HG03457 (cell line): ENCODE measurements around the gene NFKB2.
A peak's percentile ranks its signal among the peaks of the same experiment; 100 is the strongest.

Experiments used
- ATAC-seq: cut with Tn5 transposase; IDR thresholded peaks from one replicate; pipeline ENCODE4 v1.9.1; 2021; ENCODE audit warnings: moderate number of reproducible peaks; ENCODE audit not compliant: unreplicated experiment

Gene NFKB2

DNA sequence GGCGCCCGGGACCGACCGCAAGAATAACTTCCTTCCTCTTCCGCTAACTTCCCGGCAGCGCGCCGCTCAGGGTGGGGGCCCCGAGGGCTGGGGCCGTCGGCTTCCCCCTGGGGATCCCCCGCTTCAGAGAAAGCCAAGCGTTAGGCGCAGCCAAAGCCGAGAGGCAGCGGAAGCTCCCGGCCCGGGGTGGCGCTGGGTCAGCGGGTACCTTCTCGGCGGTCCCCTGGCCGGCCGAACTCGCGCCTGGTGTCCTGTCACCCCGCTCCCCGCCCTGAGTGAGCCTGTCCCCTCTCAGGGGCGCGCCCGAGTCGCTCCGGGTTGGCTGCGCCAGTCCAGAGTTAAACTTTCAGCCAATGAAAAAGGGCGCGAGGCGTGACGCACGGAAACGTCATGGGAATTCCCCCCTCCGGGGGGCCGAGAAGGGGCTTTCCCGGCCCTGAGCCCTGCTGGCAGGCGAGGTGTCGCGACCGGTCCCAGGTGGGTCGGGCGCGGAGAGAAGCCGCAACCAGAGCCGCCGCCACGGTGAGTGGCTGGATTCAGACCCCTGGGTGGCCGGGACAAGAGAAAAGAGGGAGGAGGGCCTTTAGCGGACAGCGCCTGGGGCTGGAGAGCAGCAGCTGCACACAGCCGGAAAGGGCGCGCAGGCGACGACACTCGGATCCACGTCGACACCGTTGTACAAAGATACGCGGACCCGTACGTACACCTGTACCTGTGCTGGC lies 1.3 kb upstream of the NFKB2 start:
- ATAC-seq: peak; percentile 65

GRCh38 chr10:102394801-102395399 lies 605 bp upstream of the NFKB2 start:
- no peak for ATAC-seq

- no peak for ATAC-seq
Observed at GRCh38 chr10:102396317-102396650, 779 bp downstream of the NFKB2 start.

DNA sequence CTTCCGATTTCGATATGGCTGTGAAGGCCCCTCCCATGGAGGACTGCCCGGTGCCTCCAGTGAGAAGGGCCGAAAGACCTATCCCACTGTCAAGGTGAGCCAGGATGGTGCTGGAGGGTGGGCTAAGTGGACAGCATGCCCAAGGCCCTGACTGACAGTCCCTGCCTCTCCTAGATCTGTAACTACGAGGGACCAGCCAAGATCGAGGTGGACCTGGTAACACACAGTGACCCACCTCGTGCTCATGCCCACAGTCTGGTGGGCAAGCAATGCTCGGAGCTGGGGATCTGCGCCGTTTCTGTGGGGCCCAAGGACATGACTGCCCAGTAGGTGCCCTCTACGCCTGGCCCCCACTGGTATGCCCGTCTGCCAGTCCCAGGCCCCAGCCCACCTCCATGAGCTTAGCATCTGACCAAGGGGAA lies 1.2 kb downstream of the NFKB2 start:
- ATAC-seq: no peak

GRCh38 chr10:102397222-102398171 lies 2.0 kb downstream of the NFKB2 start:
- ATAC-seq: no peak

GRCh38 chr10:102398172-102399020 lies 2.9 kb downstream of the NFKB2 start:
- ATAC-seq: no peak

- no peak for ATAC-seq
Observed at GRCh38 chr10:102399217-102400021, 3.9 kb downstream of the NFKB2 start.

- ATAC-seq: no peak
Observed at GRCh38 chr10:102400076-102400475, 4.6 kb downstream of the NFKB2 start.

DNA sequence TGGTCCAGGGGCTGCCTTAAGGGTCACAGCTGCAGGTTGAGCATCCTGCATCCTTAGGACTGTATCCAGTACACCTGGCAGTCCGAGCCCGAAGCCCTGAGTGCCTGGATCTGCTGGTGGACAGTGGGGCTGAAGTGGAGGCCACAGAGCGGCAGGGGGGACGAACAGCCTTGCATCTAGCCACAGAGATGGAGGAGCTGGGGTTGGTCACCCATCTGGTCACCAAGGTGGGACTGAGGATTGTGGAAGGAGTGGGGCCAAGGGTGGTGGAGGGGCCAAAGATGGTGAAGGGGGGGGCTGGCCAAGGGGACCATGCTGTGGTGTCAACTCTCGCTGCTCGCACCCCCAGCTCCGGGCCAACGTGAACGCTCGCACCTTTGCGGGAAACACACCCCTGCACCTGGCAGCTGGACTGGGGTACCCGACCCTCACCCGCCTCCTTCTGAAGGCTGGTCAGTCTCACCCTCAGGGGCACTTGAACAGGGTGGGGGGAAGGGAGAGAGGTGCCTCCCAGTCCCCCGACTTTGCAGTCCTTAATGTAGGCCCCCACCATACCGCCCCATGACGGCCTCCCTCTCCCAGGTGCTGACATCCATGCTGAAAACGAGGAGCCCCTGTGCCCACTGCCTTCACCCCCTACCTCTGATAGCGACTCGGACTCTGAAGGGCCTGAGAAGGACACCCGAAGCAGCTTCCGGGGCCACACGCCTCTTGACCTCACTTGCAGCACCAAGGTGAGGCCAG lies 5.3 kb downstream of the NFKB2 start:
- ATAC-seq: no peak

DNA sequence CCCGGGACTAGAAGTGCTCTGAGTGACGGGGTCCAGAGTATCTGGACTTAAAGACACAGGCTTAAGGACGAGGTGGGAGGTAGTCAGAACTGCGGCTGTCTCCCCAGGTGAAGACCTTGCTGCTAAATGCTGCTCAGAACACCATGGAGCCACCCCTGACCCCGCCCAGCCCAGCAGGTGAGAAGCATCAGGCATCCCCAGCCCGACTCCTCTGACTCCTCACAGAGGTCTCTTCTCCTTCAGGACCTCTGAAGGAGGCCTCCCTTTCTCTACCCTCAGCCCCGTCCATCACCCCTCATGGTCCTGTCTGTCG lies 5.8 kb downstream of the NFKB2 start:
- no peak for ATAC-seq

DNA sequence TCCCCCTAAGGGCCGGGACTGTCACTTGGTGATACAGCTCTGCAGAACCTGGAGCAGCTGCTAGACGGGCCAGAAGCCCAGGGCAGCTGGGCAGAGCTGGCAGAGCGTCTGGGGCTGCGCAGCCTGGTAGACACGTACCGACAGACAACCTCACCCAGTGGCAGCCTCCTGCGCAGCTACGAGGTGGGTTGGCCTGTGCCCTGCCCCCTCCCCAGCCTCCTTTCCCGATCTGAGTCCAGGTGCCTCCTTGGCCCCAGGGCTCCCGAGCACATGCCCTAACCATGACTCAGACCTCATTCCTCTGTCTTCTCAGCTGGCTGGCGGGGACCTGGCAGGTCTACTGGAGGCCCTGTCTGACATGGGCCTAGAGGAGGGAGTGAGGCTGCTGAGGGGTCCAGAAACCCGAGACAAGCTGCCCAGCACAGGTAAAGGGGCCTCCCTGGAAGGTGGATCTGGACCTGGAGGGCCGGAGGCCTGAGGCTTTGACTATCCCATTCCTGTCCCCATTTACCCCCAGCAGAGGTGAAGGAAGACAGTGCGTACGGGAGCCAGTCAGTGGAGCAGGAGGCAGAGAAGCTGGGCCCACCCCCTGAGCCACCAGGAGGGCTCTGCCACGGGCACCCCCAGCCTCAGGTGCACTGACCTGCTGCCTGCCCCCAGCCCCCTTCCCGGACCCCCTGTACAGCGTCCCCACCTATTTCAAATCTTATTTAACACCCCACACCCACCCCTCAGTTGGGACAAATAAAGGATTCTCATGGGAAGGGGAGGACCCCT lies 6.4 kb downstream of the NFKB2 start:
- ATAC-seq: no peak

GRCh38 chr10:102402512-102402896 lies 7.0 kb downstream of the NFKB2 start:
- no peak for ATAC-seq

GRCh38 chr10:102403115-102403514 lies 7.6 kb downstream of the NFKB2 start:
- ATAC-seq: no peak

DNA sequence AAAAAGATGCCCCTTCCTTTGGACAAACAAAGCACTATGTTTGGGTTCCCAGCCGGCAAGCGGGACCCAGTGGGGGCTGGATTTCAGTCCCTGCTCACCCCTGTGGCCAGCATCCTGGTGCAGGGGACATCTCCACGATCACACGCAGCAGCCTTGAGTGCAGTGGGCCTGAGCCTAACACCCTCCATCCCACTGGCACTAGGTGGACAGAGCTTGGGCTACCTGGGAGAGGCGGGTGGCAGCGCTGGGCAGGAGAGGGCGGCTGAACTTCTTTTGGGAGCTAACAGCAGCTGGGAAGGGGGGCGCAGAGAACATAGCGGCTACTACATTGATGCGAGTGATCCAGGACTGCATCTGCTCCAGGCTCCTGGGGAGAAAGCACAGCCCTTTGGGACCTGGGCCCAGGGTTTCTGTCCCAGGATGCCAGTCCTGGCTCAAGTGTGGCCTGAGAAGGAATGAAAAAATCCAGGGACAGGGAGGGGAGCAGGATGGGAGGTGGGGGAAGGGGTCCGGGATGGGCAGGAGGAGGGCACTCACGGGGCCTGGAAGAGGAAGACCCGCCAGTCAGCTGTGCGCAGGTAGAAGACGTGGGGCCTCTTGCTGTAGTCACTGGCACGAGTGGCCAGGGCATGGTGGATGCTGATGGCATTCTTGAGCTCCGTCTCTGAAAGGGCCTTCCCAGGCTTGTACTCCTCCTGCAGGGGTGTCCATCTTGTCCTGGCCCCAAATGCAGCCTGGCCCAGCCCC lies 9.0 kb downstream of the NFKB2 start:
- no peak for ATAC-seq

- ATAC-seq: no peak
Observed at GRCh38 chr10:102405108-102405571, 9.6 kb downstream of the NFKB2 start.

- no peak for ATAC-seq
Observed at GRCh38 chr10:102405632-102406031, 10.1 kb downstream of the NFKB2 start.

- no peak for ATAC-seq
Observed at GRCh38 chr10:102406815-102407214, 11.3 kb downstream of the NFKB2 start.
